SK-N-SH (cell line): ENCODE measurements around the gene IRX3. TPM values are rescaled to one million over a fixed set of nuclear protein-coding genes. Genes with fewer than 3 reads are reported as not detected.

Experiments
- CTCF ChIA-PET: fragments of 300-600, 350-600 bp; formaldehyde crosslinking; extraction: SDS; loops from one replicate; lab custom pipeline; 2021; lab: Yijun Ruan, JAX
- POLR2A ChIA-PET: fragments of 350-600 bp; sonication (Branson Sonifier 250); formaldehyde crosslinking; extraction: SDS; loops from one replicate; lab custom pipeline; 2020; ENCODE audit warnings: antibody characterized with exemption, inconsistent platforms; lab: Yijun Ruan, JAX
- DNase-seq: peaks from one replicate; pipeline ENCODE4 v3.0.0; 2012
- H2AFZ ChIP-seq: fragments of 200-600 bp; sonication (generic); 2 replicates; pipeline ENCODE4 v1.8.1; 2016; ENCODE audit warnings: antibody characterized with exemption, mild to moderate bottlenecking, low read depth
- H3F3A ChIP-seq: fragments of 200-600 bp; sonication (generic); replicated peaks from 2 replicates; pipeline ENCODE3; 2016; ENCODE audit warnings: antibody characterized with exemption, mild to moderate bottlenecking; ENCODE audit not compliant: insufficient read depth
- H3K27ac ChIP-seq, 2 experiments: fragments of 200-500 bp in 1 of 2; fragments of 200-600 bp in 1 of 2; sonication (Bioruptor generic) in 1 of 2; sonication (generic), shearing (Covaris generic) in 1 of 2; 2 replicates each; pipeline versions ENCODE4 v1.5.1 to v1.6.1; 2014 to 2016; ENCODE audit warnings: low read depth in 2 of 2, inconsistent platforms in 1 of 2, low read length in 1 of 2, mild to moderate bottlenecking in 1 of 2, mixed read lengths in 1 of 2
- H3K27me3 ChIP-seq: fragments of 200-600 bp; sonication (generic), shearing (Covaris generic); 2 replicates; pipeline ENCODE4 v1.6.1; 2016; ENCODE audit warnings: mixed run types; ENCODE audit not compliant: insufficient read depth
- H3K36me3 ChIP-seq, 2 experiments: fragments of 200-500 bp in 1 of 2; fragments of 200-600 bp in 1 of 2; sonication (Bioruptor generic) in 1 of 2; sonication (generic) in 1 of 2; replicated peaks in 1 of 2; 2 replicates each; pipeline versions ENCODE3 to v1.5.1; 2014 to 2016; ENCODE audit warnings: low read length in 1 of 2, mild to moderate bottlenecking in 1 of 2; ENCODE audit not compliant: insufficient read depth in 2 of 2, control insufficient read depth in 1 of 2
- H3K4me1 ChIP-seq, 2 experiments: fragments of 200-500 bp in 1 of 2; fragments of 200-600 bp in 1 of 2; sonication (Bioruptor generic) in 1 of 2; sonication (generic), shearing (Covaris generic) in 1 of 2; 2 replicates each; pipeline versions ENCODE4 v1.5.1 to v1.6.1; 2014 to 2016; ENCODE audit warnings: low read depth in 1 of 2, low read length in 1 of 2, mixed run types in 1 of 2; ENCODE audit not compliant: insufficient read depth in 2 of 2, control insufficient read depth in 1 of 2
- H3K4me2 ChIP-seq: fragments of 200-600 bp; sonication (generic), shearing (Covaris generic); 2 replicates; pipeline ENCODE4 v1.6.1; 2017; ENCODE audit warnings: mixed run types
- H3K4me3 ChIP-seq, 2 experiments: fragments of 200-500 bp in 1 of 2; fragments of 200-600 bp in 1 of 2; sonication (Bioruptor generic) in 1 of 2; sonication (generic), shearing (Covaris generic) in 1 of 2; 2 replicates each; pipeline versions ENCODE4 v1.5.1 to v1.8.1; 2014 to 2016; ENCODE audit warnings: low read depth in 2 of 2, inconsistent platforms in 1 of 2, low read length in 1 of 2, mild to moderate bottlenecking in 1 of 2, mixed read lengths in 1 of 2, moderate library complexity in 1 of 2
- H3K79me2 ChIP-seq: fragments of 200-600 bp; sonication (generic); 2 replicates; pipeline ENCODE4 v1.8.1; 2017; ENCODE audit warnings: mild to moderate bottlenecking; ENCODE audit not compliant: insufficient read depth
- H3K9ac ChIP-seq: fragments of 200-600 bp; sonication (generic); 2 replicates; pipeline ENCODE4 v1.6.1; 2017; ENCODE audit warnings: mixed run types
- H3K9me2 ChIP-seq: fragments of 200-600 bp; sonication (generic); 2 replicates; pipeline ENCODE4 v1.6.1; 2017; ENCODE audit warnings: mixed run types
- H3K9me3 ChIP-seq: fragments of 200-600 bp; sonication (generic); 2 replicates; pipeline ENCODE4 v1.6.1; 2017; ENCODE audit warnings: mixed run types, mild to moderate bottlenecking, moderate library complexity
- H4K20me1 ChIP-seq: fragments of 200-600 bp; sonication (generic); 2 replicates; pipeline ENCODE4 v1.6.1; 2017; ENCODE audit warnings: mild to moderate bottlenecking, mixed run types; ENCODE audit not compliant: insufficient read depth
- CHD2 ChIP-seq: fragments of 150-350 bp; IDR thresholded peaks from 2 replicates; pipeline ENCODE4 v1.6.1; 2018; ENCODE audit warnings: low read length; ENCODE audit not compliant: partially characterized antibody
- ELF1 ChIP-seq: IDR thresholded peaks from 2 replicates; pipeline ENCODE4 v1.4.0; 2012
- EZH2phosphoT487 ChIP-seq: fragments of 200-600 bp; sonication (generic); IDR thresholded peaks from 2 replicates; pipeline ENCODE4 v1.6.1; 2017; ENCODE audit warnings: low read depth, mixed run types, mild to moderate bottlenecking, antibody characterized with exemption, moderate library complexity, borderline replicate concordance
- FOSL2 ChIP-seq: IDR thresholded peaks from 2 replicates; pipeline ENCODE4 v1.4.0; 2012; ENCODE audit warnings: low read depth, mild to moderate bottlenecking, moderate library complexity, borderline replicate concordance
- FOXJ3 ChIP-seq: sonication (generic); formaldehyde crosslinking; IDR thresholded peaks from 2 replicates; pipeline ENCODE4 v1.5.1; 2020; ENCODE audit warnings: mild to moderate bottlenecking, missing genetic modification reagents
- FOXM1 ChIP-seq: IDR thresholded peaks from 2 replicates; pipeline ENCODE4 v1.4.0; 2012; ENCODE audit warnings: low read depth, mild to moderate bottlenecking
- MXI1 ChIP-seq: IDR thresholded peaks from 2 replicates; pipeline ENCODE4 v1.6.1; 2012; ENCODE audit warnings: mild to moderate bottlenecking, low read depth, low read length, improper control_type of control experiment
- NRF1 ChIP-seq: IDR thresholded peaks from 2 replicates; pipeline ENCODE4 v1.6.1; 2012; ENCODE audit warnings: low read depth, mild to moderate bottlenecking, low read length
- POLR2AphosphoS5 ChIP-seq: IDR thresholded peaks from 2 replicates; pipeline ENCODE4 v1.6.1; 2012; ENCODE audit warnings: low read depth, low read length
- RCOR1 ChIP-seq: fragments of 150-350 bp; IDR thresholded peaks from 2 replicates; pipeline ENCODE4 v1.6.1; 2017; ENCODE audit warnings: antibody characterized with exemption, low read length
- RFX5 ChIP-seq: IDR thresholded peaks from 2 replicates; pipeline ENCODE4 v1.6.1; 2012; ENCODE audit warnings: mild to moderate bottlenecking, improper control_type of control experiment, low read length
- RXRA ChIP-seq: IDR thresholded peaks from 2 replicates; pipeline ENCODE4 v1.4.0; 2012; ENCODE audit warnings: low read depth, mild to moderate bottlenecking, borderline replicate concordance
- SMC3 ChIP-seq: IDR thresholded peaks from 2 replicates; pipeline ENCODE4 v1.6.1; 2012; ENCODE audit warnings: low read depth, low read length, improper control_type of control experiment
- TAF1 ChIP-seq: IDR thresholded peaks from 2 replicates; pipeline ENCODE4 v1.6.1; 2012; ENCODE audit warnings: low read depth, mild to moderate bottlenecking, low read length, moderate library complexity, borderline replicate concordance
- TCF12 ChIP-seq: IDR thresholded peaks from 2 replicates; pipeline ENCODE4 v1.4.0; 2012
- TEAD4 ChIP-seq: IDR thresholded peaks from 2 replicates; pipeline ENCODE4 v1.4.0; 2012; ENCODE audit warnings: mild to moderate bottlenecking, borderline replicate concordance; ENCODE audit not compliant: insufficient read depth
- YY1 ChIP-seq: IDR thresholded peaks from 2 replicates; pipeline ENCODE4 v1.4.0; 2012; ENCODE audit warnings: low read depth, mild to moderate bottlenecking
- WGBS: methylation state at CpG from one replicate; pipeline ENCODE4 v1.1.6; 2017; ENCODE audit warnings: low lambda C conversion rate; 5-methylcytosine and 5-hydroxymethylcytosine counted together
- polyA plus RNA-seq, 3 experiments: library from polyadenylated mRNA; depleted of rRNA; stranded (reverse); fragments of >200 nt; gene quantifications; 2 replicates each; pipeline ENCODE4 v1.2.3, GENCODE V29; 2012
- TF ChIP-seq, protein P1 (sequence below): fragments of 150-350 bp; IDR thresholded peaks from 2 replicates; pipeline ENCODE4 v1.6.1; 2017; ENCODE audit warnings: antibody characterized with exemption, low read length, low read depth, borderline replicate concordance
- TF ChIP-seq, protein P2 (sequence below): fragments of 150-350 bp; IDR thresholded peaks from 2 replicates; pipeline ENCODE4 v1.6.1; 2016; ENCODE audit warnings: mild to moderate bottlenecking, low read depth, low read length
- TF ChIP-seq, protein P3 (sequence below): IDR thresholded peaks from 2 replicates; pipeline ENCODE4 v1.6.1; 2012; ENCODE audit warnings: mild to moderate bottlenecking, low read depth, low read length, moderate library complexity
- TF ChIP-seq, protein P4 (sequence below): IDR thresholded peaks from 2 replicates; pipeline ENCODE4 v1.4.0; 2012; ENCODE audit warnings: low read depth
- TF ChIP-seq, protein P5 (sequence below): IDR thresholded peaks from 2 replicates; pipeline ENCODE4; 2012

Gene IRX3
- polyA plus RNA-seq, 1 of the 3 experiments (the other 2 are of a cell fraction), result 7.1 TPM

DNA sequence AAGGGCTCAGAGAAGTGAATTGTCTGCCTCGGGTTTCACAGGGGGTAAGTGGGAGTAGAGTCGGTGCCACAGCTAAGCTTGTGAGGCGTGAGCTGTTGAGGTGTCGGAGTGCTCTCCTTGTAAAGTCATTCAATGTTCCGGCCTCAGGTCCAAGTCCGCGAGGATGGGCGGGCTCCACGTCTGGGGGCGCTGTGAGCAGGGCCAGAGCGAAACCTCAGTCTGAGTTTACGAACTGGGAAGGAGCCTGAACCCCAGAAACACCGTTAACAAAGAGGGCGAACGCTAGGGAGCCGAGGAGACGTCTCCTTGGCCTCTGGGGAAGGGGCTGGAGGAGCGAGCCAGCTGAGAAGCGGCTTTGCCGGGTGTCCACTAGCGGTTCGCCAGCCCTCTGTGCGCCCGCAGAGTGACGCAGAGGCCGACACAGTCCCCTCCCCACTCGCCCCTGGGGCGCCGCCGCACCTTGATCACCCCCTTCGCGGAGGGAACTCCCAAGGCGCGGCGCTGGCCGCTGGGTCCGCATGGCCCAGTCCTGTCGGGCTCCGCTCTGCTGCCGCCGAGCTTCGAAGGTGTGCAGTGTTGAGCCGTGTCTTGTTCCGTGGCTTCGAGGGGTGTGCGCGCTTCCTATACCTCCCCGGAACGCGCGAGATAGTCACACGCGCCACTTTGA is 4.9 kb downstream of the IRX3 start (continued):
- no peak for TF ChIP-seq RXRA
- TF ChIP-seq, protein P1, sequence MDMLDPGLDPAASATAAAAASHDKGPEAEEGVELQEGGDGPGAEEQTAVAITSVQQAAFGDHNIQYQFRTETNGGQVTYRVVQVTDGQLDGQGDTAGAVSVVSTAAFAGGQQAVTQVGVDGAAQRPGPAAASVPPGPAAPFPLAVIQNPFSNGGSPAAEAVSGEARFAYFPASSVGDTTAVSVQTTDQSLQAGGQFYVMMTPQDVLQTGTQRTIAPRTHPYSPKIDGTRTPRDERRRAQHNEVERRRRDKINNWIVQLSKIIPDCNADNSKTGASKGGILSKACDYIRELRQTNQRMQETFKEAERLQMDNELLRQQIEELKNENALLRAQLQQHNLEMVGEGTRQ, result no peak

DNA sequence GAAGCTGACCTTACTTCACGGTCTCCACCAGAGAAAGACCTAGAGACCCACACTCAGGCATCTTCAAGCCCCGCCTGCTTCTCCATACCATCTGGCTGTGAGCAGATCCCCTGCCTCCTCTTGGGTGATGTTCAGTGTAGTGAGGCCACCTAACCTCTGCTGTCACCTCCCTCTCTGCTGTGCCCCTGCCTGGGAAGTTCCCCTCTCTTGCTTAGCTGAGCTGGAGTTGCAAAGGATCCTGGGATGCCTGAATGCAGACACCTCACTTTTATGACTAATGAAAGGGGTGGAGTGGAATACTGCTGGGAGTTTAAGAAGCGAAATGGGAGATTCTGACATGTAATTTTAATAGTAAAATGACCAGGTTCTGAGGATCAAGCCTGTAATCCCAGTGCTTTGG is 5.8 kb downstream of the IRX3 start:
- no peak overlapping the region for H3K4me2 ChIP-seq
- no peak overlapping the region for H3K9ac ChIP-seq
- peaks cover 4 to 10% of the 10 kb centered on the region in 2 experiments for H3K36me3 ChIP-seq
- H3K9me2 ChIP-seq, result no peaks in the 10 kb centered on the region
- H3K4me3 ChIP-seq, result no peak overlapping the region
- no peak overlapping the region for H3K27ac ChIP-seq
- H3K4me1 ChIP-seq, result no peaks in the 10 kb centered on the region; a peak in 2 of 4 replicates
- TF ChIP-seq EZH2phosphoT487 (no peak), TEAD4 (no peak), RFX5 (no peak), SMC3 (no peak), POLR2AphosphoS5 (no peak), RCOR1 (no peak), FOSL2 (no peak), NRF1 (no peak), TAF1 (no peak), YY1 (no peak), MXI1 (no peak), TCF12 (no peak), CHD2 (no peak), FOXM1 (no peak), FOXJ3 (no peak), ELF1 (no peak)
- TF ChIP-seq, protein P2, sequence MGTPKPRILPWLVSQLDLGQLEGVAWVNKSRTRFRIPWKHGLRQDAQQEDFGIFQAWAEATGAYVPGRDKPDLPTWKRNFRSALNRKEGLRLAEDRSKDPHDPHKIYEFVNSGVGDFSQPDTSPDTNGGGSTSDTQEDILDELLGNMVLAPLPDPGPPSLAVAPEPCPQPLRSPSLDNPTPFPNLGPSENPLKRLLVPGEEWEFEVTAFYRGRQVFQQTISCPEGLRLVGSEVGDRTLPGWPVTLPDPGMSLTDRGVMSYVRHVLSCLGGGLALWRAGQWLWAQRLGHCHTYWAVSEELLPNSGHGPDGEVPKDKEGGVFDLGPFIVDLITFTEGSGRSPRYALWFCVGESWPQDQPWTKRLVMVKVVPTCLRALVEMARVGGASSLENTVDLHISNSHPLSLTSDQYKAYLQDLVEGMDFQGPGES, result no peak
- TF ChIP-seq, protein P3, sequence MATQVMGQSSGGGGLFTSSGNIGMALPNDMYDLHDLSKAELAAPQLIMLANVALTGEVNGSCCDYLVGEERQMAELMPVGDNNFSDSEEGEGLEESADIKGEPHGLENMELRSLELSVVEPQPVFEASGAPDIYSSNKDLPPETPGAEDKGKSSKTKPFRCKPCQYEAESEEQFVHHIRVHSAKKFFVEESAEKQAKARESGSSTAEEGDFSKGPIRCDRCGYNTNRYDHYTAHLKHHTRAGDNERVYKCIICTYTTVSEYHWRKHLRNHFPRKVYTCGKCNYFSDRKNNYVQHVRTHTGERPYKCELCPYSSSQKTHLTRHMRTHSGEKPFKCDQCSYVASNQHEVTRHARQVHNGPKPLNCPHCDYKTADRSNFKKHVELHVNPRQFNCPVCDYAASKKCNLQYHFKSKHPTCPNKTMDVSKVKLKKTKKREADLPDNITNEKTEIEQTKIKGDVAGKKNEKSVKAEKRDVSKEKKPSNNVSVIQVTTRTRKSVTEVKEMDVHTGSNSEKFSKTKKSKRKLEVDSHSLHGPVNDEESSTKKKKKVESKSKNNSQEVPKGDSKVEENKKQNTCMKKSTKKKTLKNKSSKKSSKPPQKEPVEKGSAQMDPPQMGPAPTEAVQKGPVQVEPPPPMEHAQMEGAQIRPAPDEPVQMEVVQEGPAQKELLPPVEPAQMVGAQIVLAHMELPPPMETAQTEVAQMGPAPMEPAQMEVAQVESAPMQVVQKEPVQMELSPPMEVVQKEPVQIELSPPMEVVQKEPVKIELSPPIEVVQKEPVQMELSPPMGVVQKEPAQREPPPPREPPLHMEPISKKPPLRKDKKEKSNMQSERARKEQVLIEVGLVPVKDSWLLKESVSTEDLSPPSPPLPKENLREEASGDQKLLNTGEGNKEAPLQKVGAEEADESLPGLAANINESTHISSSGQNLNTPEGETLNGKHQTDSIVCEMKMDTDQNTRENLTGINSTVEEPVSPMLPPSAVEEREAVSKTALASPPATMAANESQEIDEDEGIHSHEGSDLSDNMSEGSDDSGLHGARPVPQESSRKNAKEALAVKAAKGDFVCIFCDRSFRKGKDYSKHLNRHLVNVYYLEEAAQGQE, result no peak
- TF ChIP-seq, protein P4, sequence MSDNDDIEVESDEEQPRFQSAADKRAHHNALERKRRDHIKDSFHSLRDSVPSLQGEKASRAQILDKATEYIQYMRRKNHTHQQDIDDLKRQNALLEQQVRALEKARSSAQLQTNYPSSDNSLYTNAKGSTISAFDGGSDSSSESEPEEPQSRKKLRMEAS, result no peak
- TF ChIP-seq, protein P5, sequence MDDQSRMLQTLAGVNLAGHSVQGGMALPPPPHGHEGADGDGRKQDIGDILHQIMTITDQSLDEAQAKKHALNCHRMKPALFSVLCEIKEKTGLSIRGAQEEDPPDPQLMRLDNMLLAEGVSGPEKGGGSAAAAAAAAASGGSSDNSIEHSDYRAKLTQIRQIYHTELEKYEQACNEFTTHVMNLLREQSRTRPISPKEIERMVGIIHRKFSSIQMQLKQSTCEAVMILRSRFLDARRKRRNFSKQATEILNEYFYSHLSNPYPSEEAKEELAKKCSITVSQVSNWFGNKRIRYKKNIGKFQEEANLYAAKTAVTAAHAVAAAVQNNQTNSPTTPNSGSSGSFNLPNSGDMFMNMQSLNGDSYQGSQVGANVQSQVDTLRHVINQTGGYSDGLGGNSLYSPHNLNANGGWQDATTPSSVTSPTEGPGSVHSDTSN, result no peak
- H3K9me3 ChIP-seq, result no peaks in the 10 kb centered on the region
- no peaks in the 10 kb centered on the region for H3F3A ChIP-seq
- DNase-seq, result no peak
- WGBS, result 90% methylated on average over 3 of the region's 3 CpGs
- CTCF ChIA-PET, result interaction anchor here (0.6 to 1.2 kb wide), 3 partner anchors 10 to 1209 kb away, joined by 3 read pairs; no protein-coding TSS in a partner anchor
- H3K27me3 ChIP-seq, result no peaks in the 10 kb centered on the region
- H2AFZ ChIP-seq, result no peak overlapping the region
- POLR2A ChIA-PET, result no interaction called here
- H3K79me2 ChIP-seq, result no peaks in the 10 kb centered on the region; the same call in none of the 2 replicates
- no peaks in the 10 kb centered on the region for H4K20me1 ChIP-seq
